ENCODE data around the gene TSPAN6. TPM values are rescaled to one million over a fixed set of nuclear protein-coding genes. Genes with fewer than 3 reads are reported as not detected.

The TSPAN6 gene
- total and polyA plus RNA-seq, 2 of the 13 experiments (the other 11 are each of a cell fraction or from before 2014, with no cell fraction given): 78.9 to 133 TPM

GRCh38 chrX:100647739-100648138 lies 11.1 kb upstream of the TSPAN6 start:
- ChIA-PET CTCF (ENCODE audit: low intra/inter-chr PET ratio, low total read pairs) (no interaction called here), POLR2A (interaction anchor here (5.1 kb wide), 1 partner anchor 11 kb away, joined by 67 read pairs; the partner anchor contains the start of gene TSPAN6)
- WGBS (ENCODE audit: low lambda C conversion rate): no CpG with 5 or more reads among the region's 2 CpGs
- H3K9ac ChIP-seq (ENCODE audit: insufficient read depth, low read depth, low read length): peak overlapping the region; percentile 54
- DNase-seq (ENCODE audit: low spot score) (peak; percentile 60), FAIRE-seq (peak; percentile 37), ATAC-seq (peak; percentile 30)
- H3K27ac ChIP-seq (ENCODE audit: extremely low read length, insufficient read depth, low read length): peak overlapping the region; percentile 97
- no peaks in the 10 kb centered on the region for H4K20me1 ChIP-seq (ENCODE audit: insufficient read depth, low read length)
- H3K4me2 ChIP-seq (ENCODE audit: low read depth, low read length): peak overlapping the region; percentile 88
- in situ Hi-C loops (cut with HindIII; ENCODE audit: extremely low pct_ligation_motif_present, low pct_unique_long_range_greater_than_20kb) (no loop called here), intact Hi-C loops (cut with micrococcal nuclease; ENCODE audit: unreplicated experiment) (no loop called here)
- H3K4me3 ChIP-seq (replicated peaks in 1 of 3; ENCODE audit: insufficient read depth in 1 of 3, low read depth in 2 of 3, low read length in 3 of 3): peak overlapping the region in 2 of 3 experiments; percentile 28 to 52; a peak in 1 of 6 replicates
- H3K4me1 ChIP-seq (ENCODE audit: insufficient read depth, low read length): peaks cover 81% of the 10 kb centered on the region
- H3K9me3 ChIP-seq (ENCODE audit: low read length): no peaks in the 10 kb centered on the region
- H2AFZ ChIP-seq (ENCODE audit: low read length): no peak overlapping the region
- no peaks in the 10 kb centered on the region for H3K27me3 ChIP-seq (ENCODE audit: control insufficient read depth in 1 of 2, insufficient read depth in 2 of 2, low read length in 2 of 2)
- no TSS peak for BruUV-seq (replicated peaks)
- no peaks in the 10 kb centered on the region for H3K36me3 ChIP-seq (replicated peaks in 1 of 2; ENCODE audit: control insufficient read depth in 1 of 2, insufficient read depth in 2 of 2, low read length in 2 of 2)
- no peaks in the 10 kb centered on the region for H3K79me2 ChIP-seq (ENCODE audit: insufficient read depth, low read length)
- TF ChIP-seq TP53 (CRISPR knock-in tag; conservative IDR thresholded peaks at IDR 0.05): no peak
- TF ChIP-seq SOX6 (IDR thresholded peaks at IDR 0.05): no peak
- TF ChIP-seq SOX6 (CRISPR knock-in tag; IDR thresholded peaks at IDR 0.05): 0 out of 2 replicates have a peak, but pooled peaks have one; percentile 22
- no peak for TF ChIP-seq ZFYVE20 (CRISPR knock-in tag; IDR thresholded peaks at IDR 0.05; ENCODE audit: borderline replicate concordance, low read depth)
- TF ChIP-seq ZNF576 (CRISPR knock-in tag; IDR thresholded peaks at IDR 0.05): no peak
- no peak for TF ChIP-seq RFXAP (CRISPR knock-in tag; IDR thresholded peaks at IDR 0.05; ENCODE audit: borderline replicate concordance)
- TF ChIP-seq SOX5 (CRISPR knock-in tag; IDR thresholded peaks at IDR 0.05; ENCODE audit: borderline replicate concordance): peak; percentile 34; the same call in 1 of the 2 replicates
- peak; percentile 15; the same call in 1 of the 2 replicates for TF ChIP-seq TCF7 (IDR thresholded peaks at IDR 0.05; ENCODE audit: low read depth)
- no peak for TF ChIP-seq ZNF839 (CRISPR knock-in tag; IDR thresholded peaks at IDR 0.05; ENCODE audit: borderline replicate concordance)
- no peak for TF ChIP-seq MYC (CRISPR knock-in tag; IDR thresholded peaks at IDR 0.05; ENCODE audit: borderline replicate concordance)
- no peak for TF ChIP-seq ZNF550 (CRISPR knock-in tag; IDR thresholded peaks at IDR 0.05; ENCODE audit: borderline replicate concordance)
- 0 out of 2 replicates have a peak, but pooled peaks have one; percentile 2 for TF ChIP-seq HNF4A (CRISPR knock-in tag; IDR thresholded peaks at IDR 0.05)
- TF ChIP-seq SOX13 (IDR thresholded peaks at IDR 0.05): no peak
- TF ChIP-seq SOX13 (CRISPR knock-in tag; conservative IDR thresholded peaks at IDR 0.05 in 1 of 2, IDR thresholded peaks at IDR 0.05 in 1 of 2): peak in 1 of 2 experiments; percentile 76; a peak in 2 of 4 replicates
- TF ChIP-seq SAP130 (CRISPR knock-in tag; IDR thresholded peaks at IDR 0.05; ENCODE audit: low read depth): 0 out of 2 replicates have a peak, but pooled peaks have one; percentile 5
- peak; percentile 32 for TF ChIP-seq TEAD3 (CRISPR knock-in tag; optimal IDR thresholded peaks at IDR 0.05; ENCODE audit: borderline replicate concordance)
- TF ChIP-seq KDM5B (CRISPR knock-in tag; IDR thresholded peaks at IDR 0.05; ENCODE audit: borderline replicate concordance): no peak
- no peak for TF ChIP-seq ZNF281 (CRISPR knock-in tag; IDR thresholded peaks at IDR 0.05; ENCODE audit: borderline replicate concordance)
- no peak for TF ChIP-seq FOXP1 (IDR thresholded peaks at IDR 0.05)
- TF ChIP-seq FOXP1 (CRISPR knock-in tag; IDR thresholded peaks at IDR 0.05): peak; percentile 24; the same call in 1 of the 2 replicates
- TF ChIP-seq HNRNPLL (IDR thresholded peaks at IDR 0.05; ENCODE audit: low read depth, low read length, poor library complexity, severe bottlenecking): no peak
- no peak for TF ChIP-seq GMEB2 (CRISPR knock-in tag; IDR thresholded peaks at IDR 0.05; ENCODE audit: low read depth)

All from HepG2 (cell line).